ENCODE data around the gene SALL4.
"Not testable (repeated sequence)": the region's sequence is repeated elsewhere in the genome, so short reads cannot be mapped to it uniquely, and the experiment has no call there.

The SALL4 gene

DNA sequence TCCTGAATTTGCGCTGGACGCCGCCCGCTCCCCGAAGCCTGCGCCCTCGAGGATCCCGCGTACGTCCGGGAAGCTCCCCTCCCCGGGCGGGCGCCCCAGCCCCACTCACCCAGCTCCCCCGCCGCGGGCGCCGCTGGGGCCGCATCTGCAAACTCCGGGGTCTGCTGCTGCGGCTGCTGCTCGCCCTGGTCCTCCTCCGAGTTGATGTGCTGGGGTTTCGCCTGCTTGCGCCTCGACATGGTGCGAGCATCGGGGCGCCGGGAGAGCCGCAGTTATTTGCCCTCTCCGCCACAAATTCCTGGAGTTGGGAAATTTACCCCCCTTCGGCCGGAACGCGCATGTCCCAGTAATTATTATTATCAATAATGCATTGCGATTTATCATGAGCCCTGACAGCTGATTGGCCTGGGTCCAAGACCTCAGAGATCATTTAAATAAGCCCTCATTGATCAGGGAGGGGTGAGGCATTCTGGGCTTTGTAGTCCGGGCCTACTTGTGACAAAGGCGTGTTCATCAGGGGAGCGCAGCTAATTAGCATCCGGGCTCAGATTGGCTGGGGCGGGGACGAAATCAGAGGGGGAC is at the start of gene SALL4:
Gene SALL4 (minus strand): TSS at position 352 of the 582 bp plus-strand sequence. CDS start 113 bp downstream, at position 239.
- no peak for DNase-seq (ENCODE audit: low read depth in 2 of 2)

DNA sequence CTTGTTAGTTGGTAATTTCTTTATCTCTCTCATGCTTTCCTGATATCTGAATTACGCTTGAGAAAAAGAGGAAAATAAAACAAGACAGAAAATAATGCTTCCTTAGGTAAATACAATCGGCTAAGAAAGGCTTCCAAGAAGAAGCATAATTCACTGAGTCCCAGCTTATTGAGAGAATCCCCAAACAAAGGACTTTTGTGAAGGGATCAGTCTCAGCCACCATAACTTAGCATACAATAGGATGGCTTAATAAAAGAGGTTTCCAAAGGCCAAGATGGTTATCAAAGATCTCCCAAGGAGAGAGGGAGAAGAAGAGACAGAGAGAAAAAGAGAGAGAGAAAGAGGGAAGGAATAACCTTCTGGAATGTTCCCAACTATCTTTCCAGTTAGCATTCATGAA is 46.0 kb upstream of the SALL4 start:
- no peak for DNase-seq (ENCODE audit: low read depth in 2 of 2)

GRCh38 chr20:51840865-51841264 is 38.5 kb upstream of the SALL4 start:
- no peak for DNase-seq (ENCODE audit: low read depth in 2 of 2)

- no peak for DNase-seq (ENCODE audit: low read depth in 2 of 2)
Observed at GRCh38 chr20:51837876-51838420, 35.6 kb upstream of the SALL4 start.

DNA sequence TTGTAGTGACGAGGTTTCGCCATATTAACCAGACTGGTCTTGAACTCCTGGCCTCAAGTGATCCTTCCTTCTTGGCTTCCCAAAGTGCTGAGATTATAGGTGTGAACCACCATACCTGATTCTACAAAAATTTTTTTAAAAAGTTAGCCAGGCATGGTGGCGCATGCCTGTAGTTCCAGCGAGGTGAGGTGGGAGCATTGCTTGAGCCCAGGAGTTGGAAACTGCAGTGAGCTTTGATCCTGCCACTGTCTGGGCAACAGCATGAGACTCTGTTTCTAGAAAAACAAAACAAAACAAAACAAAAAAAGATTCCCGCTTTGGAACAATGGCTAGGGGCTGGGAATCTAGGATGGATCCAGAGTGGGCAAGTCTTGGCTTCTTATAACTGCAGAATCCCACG is 35.1 kb upstream of the SALL4 start:
- DNase-seq (ENCODE audit: low read depth in 2 of 2), result no peak

DNA sequence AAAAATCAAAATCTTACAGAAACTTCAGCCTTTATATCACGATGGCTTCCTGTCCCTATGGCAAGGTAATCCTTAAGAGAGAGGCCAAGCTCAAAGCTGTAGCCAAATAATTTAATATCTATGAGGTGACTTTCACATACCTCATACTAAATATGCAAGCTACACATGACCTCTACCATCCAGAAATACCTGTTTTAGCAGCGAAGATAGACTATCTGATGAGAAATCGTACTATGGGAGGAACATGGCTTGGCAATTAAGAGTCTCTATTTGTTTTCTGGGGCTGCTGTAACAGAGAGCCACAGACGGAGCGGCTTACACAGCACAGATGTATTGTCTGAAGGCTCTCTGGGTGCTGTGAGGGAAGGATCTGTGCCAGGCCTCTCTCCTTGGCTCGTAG is 31.0 kb upstream of the SALL4 start:
- no peak for DNase-seq (ENCODE audit: low read depth in 2 of 2)

GRCh38 chr20:51832276-51832675 is 30.0 kb upstream of the SALL4 start:
- no peak for DNase-seq (ENCODE audit: low read depth in 2 of 2)

DNA sequence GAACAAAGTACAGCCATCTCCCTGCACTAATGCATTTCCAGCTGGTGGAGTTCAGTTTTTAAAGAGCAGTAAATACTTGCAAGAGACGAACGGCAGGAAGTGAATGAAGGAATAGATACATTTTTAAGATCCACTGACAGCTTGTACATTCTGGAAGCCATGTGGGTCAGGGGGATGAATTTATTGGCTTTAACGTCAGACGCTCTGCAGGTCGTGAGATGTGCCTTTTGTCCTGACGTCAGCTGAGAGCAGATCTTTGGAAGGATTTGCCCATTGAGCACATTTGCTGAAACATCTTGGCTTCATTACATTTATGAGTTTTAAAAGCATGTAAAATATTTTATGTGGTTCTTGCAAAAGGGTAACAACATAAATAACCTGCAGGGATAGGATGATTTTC is 29.5 kb upstream of the SALL4 start:
- no peak for DNase-seq (ENCODE audit: low read depth in 2 of 2)

DNA sequence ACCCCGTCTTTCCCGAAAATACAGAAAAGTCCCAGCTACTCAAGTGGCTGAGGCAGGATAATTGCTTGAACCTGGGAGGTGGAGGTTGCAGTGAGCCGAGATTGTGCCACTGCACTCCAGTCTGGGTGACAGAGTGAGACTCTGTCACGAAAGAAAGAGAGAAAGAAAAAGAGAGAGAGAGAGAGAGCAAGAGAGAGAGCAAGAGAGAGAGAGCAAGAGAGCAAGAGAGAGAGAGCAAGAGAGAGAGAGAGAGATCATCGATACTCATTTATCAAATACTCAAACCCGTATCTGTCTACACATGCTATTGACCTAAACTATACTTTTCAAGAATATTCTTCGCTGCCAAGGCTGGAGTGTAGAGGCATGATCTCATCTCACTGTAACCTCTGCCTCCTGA is 28.2 kb upstream of the SALL4 start:
- DNase-seq (ENCODE audit: low read depth in 2 of 2), result no peak

DNA sequence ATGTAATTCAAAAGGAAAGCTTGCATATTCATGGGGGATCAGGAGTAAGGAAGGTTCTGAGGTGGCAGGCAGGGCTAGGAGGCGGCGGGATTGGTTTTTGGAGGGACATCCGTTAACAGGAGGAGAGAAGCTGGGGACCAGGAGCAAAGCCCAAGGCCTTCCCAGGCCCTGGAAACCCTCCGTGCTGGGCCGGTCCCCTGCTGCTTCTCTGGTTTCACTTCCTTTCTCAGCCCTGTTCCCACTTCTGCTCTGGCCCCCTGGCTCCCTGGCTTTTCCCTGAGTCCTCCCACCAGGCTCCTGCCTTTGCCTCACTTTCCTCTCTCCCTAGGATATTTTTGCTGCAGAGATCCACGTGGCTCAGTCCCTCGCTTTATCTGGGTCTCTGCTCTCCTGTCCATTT is 26.4 kb upstream of the SALL4 start:
- no peak for DNase-seq (ENCODE audit: low read depth in 2 of 2)

GRCh38 chr20:51826372-51826771 is 24.1 kb upstream of the SALL4 start:
- DNase-seq (ENCODE audit: low read depth in 2 of 2), result no peak

GRCh38 chr20:51818479-51819008 is 16.2 kb upstream of the SALL4 start:
- no peak for DNase-seq (ENCODE audit: low read depth in 2 of 2)

GRCh38 chr20:51816856-51817255 is 14.5 kb upstream of the SALL4 start:
- not testable (repeated sequence) for DNase-seq (ENCODE audit: low read depth in 2 of 2)

GRCh38 chr20:51815383-51816076 is 13.2 kb upstream of the SALL4 start:
- DNase-seq (ENCODE audit: low read depth in 2 of 2), result no peak

DNA sequence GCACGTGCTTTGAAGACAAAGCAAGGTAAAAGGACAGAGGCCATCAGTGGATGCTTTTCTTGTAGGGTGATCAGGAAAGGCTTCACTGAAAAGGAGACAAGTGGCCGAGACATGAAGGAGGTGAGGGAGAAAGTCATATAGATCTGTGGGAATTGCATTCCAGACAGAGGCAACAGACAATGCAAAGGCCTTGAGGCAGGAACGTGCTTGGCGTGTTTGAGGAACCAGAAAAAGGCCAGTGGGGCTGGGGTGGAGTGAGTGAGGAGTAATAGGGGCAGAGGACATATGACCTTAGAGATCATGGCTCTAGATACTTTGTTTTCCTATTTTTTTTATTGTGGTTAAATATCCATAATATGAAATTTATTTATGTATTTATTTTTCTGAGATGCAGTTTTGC is 10.5 kb upstream of the SALL4 start:
- DNase-seq (ENCODE audit: low read depth in 2 of 2), result no peak

DNA sequence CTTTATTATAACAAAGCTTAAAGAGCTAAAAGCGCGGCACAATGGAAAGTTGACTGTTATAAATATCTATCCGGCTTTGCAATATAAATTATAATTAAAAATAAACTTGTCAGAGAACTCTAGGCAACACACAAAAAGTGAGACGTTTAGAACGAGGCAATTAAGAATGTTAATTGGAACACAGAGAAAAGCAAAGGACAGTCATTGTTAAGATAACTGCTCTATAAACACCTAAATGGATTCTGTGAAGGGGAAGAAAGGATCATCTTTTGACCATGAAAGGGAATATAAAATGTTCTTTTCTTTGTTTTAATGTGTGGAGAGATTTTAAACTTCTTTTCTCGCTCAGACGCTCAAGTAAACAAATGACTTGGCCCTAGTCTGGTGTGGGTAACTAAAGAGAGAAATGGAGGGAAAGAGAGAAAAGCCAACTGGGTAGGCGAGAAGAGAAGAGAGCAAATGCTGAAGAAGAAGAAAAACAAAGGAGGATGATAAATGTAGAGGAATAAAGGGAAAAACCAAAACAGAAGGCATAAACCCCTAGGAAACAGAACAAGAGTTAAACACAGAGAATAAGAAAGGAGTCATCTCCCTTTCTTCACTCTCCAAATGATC is 9.3 kb upstream of the SALL4 start:
- DNase-seq (ENCODE audit: low read depth in 2 of 2), result no peak

GRCh38 chr20:51811042-51811355 is 8.7 kb upstream of the SALL4 start:
- DNase-seq (ENCODE audit: low read depth in 2 of 2), result no peak

GRCh38 chr20:51810155-51811041 is 8.1 kb upstream of the SALL4 start:
- DNase-seq (ENCODE audit: low read depth in 2 of 2), result no peak

- DNase-seq (ENCODE audit: low read depth in 2 of 2), result no peak
Observed at GRCh38 chr20:51807720-51808250, 5.5 kb upstream of the SALL4 start.

DNA sequence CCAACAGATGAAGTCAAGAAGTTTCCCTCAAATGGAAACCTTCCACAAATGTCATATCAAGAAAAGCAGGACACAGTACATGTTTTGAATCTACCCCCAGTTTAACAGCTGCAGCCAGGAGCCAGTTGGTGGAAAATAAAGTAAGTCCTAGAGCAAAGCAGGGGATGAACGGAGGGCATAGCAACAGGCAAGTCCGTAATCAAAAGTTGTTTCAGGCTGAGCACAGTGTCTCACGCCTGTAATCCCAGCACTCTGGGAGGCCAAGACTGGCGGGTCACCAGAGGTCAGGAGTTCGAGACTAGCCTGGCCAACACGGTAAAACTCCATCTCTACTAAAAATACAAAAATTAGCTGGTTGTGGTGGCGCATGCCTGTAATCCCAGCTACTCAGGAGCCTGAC is 2.4 kb upstream of the SALL4 start:
- DNase-seq (ENCODE audit: low read depth in 2 of 2), result no peak

DNA sequence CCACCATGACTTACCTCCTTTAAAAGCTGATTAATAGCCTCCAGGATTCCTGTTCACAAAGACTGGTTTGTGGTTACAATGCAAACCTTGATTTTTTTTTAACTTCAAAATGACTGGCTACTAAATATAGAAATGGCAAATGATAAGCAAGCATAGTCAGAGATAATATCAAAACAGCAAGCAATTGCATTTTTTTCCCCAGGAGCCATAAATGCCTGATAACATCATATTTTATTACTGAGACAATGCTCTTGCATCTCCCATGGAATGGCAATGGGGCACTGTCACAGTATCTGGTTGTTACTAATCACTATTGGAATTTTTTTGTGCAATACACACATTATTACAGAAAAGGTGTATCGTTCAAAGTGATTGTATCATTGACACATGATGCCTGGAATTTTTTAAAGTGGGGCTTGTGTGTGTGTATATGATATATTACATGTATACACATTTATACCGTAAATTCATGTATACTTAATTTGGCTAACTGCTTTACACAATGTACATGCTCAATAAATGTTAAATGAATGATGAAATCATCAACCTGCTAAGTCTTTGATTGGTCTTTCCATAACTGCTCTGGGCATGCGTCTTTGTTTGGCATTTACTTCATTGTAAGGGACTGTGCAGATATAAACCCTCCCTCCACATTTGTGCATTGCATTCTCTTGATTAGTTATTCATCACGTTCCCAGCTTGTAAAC is 980 bp upstream of the SALL4 start:
- DNase-seq (ENCODE audit: low read depth in 2 of 2), result no peak

Data from stimulated activated CD4-positive, alpha-beta T cell treated with anti-CD3 and anti-CD28 coated beads, Interleukin-1b, Interleukin-23, amount 100 ng/mL, for 4 hours (primary cell).